HG02678 (cell line): Measurements from ENCODE around the gene ELOA.
"Not testable (repeated sequence)": the region's sequence is repeated elsewhere in the genome, so short reads cannot be mapped to it uniquely, and the experiment has no call there.

Experiments used
- ATAC-seq: cut with Tn5 transposase; IDR thresholded peaks from one replicate; pipeline ENCODE4 v1.9.1; 2021; ENCODE audit warnings: mild to moderate bottlenecking, moderate library complexity; ENCODE audit not compliant: unreplicated experiment

ELOA gene

GRCh38 chr1:23800400-23801337 lies 57.4 kb downstream of the ELOA start, which contains the start of gene GALE:
Gene GALE (minus strand): TSS chr1:23800754. CDS start chr1:23799007, 1,747 bp downstream.
- peak; percentile 89 for ATAC-seq

- ATAC-seq, result no peak
These were observed 58.1 kb downstream of the ELOA start for GRCh38 chr1:23801338-23801748.

GRCh38 chr1:23801876-23802275 lies 58.6 kb downstream of the ELOA start:
- ATAC-seq, result no peak

- ATAC-seq, result not testable (repeated sequence)
These were observed 59.6 kb downstream of the ELOA start for GRCh38 chr1:23802809-23803342.

GRCh38 chr1:23803674-23804073 lies 60.4 kb downstream of the ELOA start:
- ATAC-seq, result no peak

- ATAC-seq, result no peak
These were observed 61.0 kb downstream of the ELOA start for GRCh38 chr1:23804183-23804835.

GRCh38 chr1:23805025-23805424 lies 61.8 kb downstream of the ELOA start:
- ATAC-seq, result no peak

GRCh38 chr1:23806280-23806679 lies 63.0 kb downstream of the ELOA start:
- ATAC-seq, result no peak

GRCh38 chr1:23807453-23807852 lies 64.2 kb downstream of the ELOA start:
- ATAC-seq, result no peak

- peak; percentile 64 for ATAC-seq
These were observed 66.5 kb downstream of the ELOA start for GRCh38 chr1:23809751-23810171.

- no peak for ATAC-seq
These were observed 67.7 kb downstream of the ELOA start for GRCh38 chr1:23810818-23811540.
